Naive thymus-derived CD4-positive, alpha-beta T cell (primary cell): ENCODE data around the gene RNF26. TPM values are rescaled to one million over a fixed set of nuclear protein-coding genes. Genes with fewer than 3 reads are reported as not detected.
A peak's percentile ranks its signal among the peaks of the same experiment; 100 is the strongest.

Source experiments
- ATAC-seq: fragments of 150-1000 bp; cut with Tn5 transposase; 2 replicates; pipeline ENCODE4 v1.10.0; 2021; ENCODE audit warnings: mild to moderate bottlenecking, moderate library complexity
- CTCF ChIA-PET: fragments of 350-600 bp; sonication (Branson Sonifier 250); formaldehyde crosslinking; loops from one replicate; lab custom pipeline; 2021; ENCODE audit warnings: antibody characterized with exemption; lab: Charles Lee
- POLR2A ChIA-PET: fragments of 350-600 bp; sonication (Branson Sonifier 250); formaldehyde crosslinking; loops from one replicate; lab custom pipeline; 2021; ENCODE audit warnings: antibody characterized with exemption, inconsistent platforms; lab: Charles Lee
- DNase-seq, 9 donors: peaks; one replicate each; pipeline versions ENCODE4 v3.0.0 to v3.0.0-alpha.2; 2020 to 2022; ENCODE audit warnings: mixed read lengths in 1 of 9
- H3K27ac ChIP-seq: one replicate; pipeline ENCODE4 v1.7.0; 2013; ENCODE audit warnings: mild to moderate bottlenecking, low read depth, low read length, moderate library complexity
- H3K27me3 ChIP-seq, 2 donors: one replicate each; pipeline ENCODE4 v1.7.0; 2013; ENCODE audit warnings: low read length in 2 of 2, mild to moderate bottlenecking in 2 of 2, moderate library complexity in 2 of 2; ENCODE audit not compliant: control insufficient read depth in 2 of 2, insufficient read depth in 2 of 2
- H3K36me3 ChIP-seq, 3 experiments: 1 replicate in 2 of 3; 2 replicates in 1 of 3; pipeline ENCODE4 v1.7.0; 2013; ENCODE audit warnings: low read length in 3 of 3, mild to moderate bottlenecking in 3 of 3, moderate library complexity in 1 of 3; ENCODE audit not compliant: insufficient read depth in 3 of 3, control insufficient read depth in 2 of 3
- H3K4me1 ChIP-seq, 2 donors: one replicate each; pipeline ENCODE4 v1.7.0; 2013; ENCODE audit warnings: low read length in 2 of 2, mild to moderate bottlenecking in 2 of 2, moderate library complexity in 1 of 2; ENCODE audit not compliant: control insufficient read depth in 2 of 2, insufficient read depth in 2 of 2
- H3K4me3 ChIP-seq: 2 replicates; pipeline ENCODE4 v1.7.0; 2013; ENCODE audit warnings: mild to moderate bottlenecking, low read length
- H3K9me3 ChIP-seq, 3 experiments: 1 replicate in 2 of 3; 2 replicates in 1 of 3; pipeline ENCODE4 v1.7.0; 2013; ENCODE audit warnings: low read length in 3 of 3; ENCODE audit not compliant: control insufficient read depth in 2 of 3
- H3K27ac Mint-ChIP-seq, 9 donors: one replicate each; pipeline ENCODE4 v1.8.0; 2020 to 2022; ENCODE audit warnings: mixed read lengths in 9 of 9, mild to moderate bottlenecking in 8 of 9, moderate library complexity in 5 of 9, inconsistent platforms in 2 of 9
- H3K27me3 Mint-ChIP-seq, 5 donors: one replicate each; pipeline ENCODE4 v1.8.0; 2021 to 2022; ENCODE audit warnings: mixed read lengths in 5 of 5, mild to moderate bottlenecking in 1 of 5
- H3K36me3 Mint-ChIP-seq, 5 donors: one replicate each; pipeline ENCODE4 v1.8.0; 2020 to 2022; ENCODE audit warnings: mixed read lengths in 5 of 5, mild to moderate bottlenecking in 3 of 5, inconsistent platforms in 1 of 5
- H3K4me1 Mint-ChIP-seq, 7 donors: one replicate each; pipeline ENCODE4 v1.8.0; 2020 to 2022; ENCODE audit warnings: mixed read lengths in 7 of 7, mild to moderate bottlenecking in 3 of 7, inconsistent platforms in 1 of 7
- H3K4me3 Mint-ChIP-seq, 10 donors: one replicate each; pipeline ENCODE4 v1.8.0; 2020 to 2022; ENCODE audit warnings: mild to moderate bottlenecking in 10 of 10, mixed read lengths in 10 of 10, moderate library complexity in 6 of 10, inconsistent platforms in 2 of 10
- H3K9me3 Mint-ChIP-seq, 11 donors: one replicate each; pipeline ENCODE4 v1.8.0; 2020 to 2022; ENCODE audit warnings: mixed read lengths in 11 of 11, mild to moderate bottlenecking in 4 of 11, inconsistent platforms in 1 of 11, moderate library complexity in 1 of 11
- intact Hi-C, 2 donors: fragments of 100-400 bp; cut with micrococcal nuclease; formaldehyde crosslinking; loops; one replicate each; pipeline ENCODE4 v1.15.1; 2023
- polyA plus RNA-seq, 2 donors: library from polyadenylated mRNA; unstranded; fragments of 300-500 nt; fragmentation: Illumina TruSeq; gene quantifications; one replicate each; pipeline ENCODE4 v1.2.3, GENCODE V29; 2021
- total RNA-seq, 6 experiments: library from RNA in 5 of 6; stranded (reverse) in 5 of 6; gene quantifications; 1 replicate in 5 of 6; 2 replicates in 1 of 6; pipeline ENCODE4 v1.2.3 and lab custom pipeline; 2021 to 2026

Gene RNF26
- total and polyA plus RNA-seq, 7 experiments from 2014 or later = 16.9 to 59.1 (median 24.4) TPM

DNA sequence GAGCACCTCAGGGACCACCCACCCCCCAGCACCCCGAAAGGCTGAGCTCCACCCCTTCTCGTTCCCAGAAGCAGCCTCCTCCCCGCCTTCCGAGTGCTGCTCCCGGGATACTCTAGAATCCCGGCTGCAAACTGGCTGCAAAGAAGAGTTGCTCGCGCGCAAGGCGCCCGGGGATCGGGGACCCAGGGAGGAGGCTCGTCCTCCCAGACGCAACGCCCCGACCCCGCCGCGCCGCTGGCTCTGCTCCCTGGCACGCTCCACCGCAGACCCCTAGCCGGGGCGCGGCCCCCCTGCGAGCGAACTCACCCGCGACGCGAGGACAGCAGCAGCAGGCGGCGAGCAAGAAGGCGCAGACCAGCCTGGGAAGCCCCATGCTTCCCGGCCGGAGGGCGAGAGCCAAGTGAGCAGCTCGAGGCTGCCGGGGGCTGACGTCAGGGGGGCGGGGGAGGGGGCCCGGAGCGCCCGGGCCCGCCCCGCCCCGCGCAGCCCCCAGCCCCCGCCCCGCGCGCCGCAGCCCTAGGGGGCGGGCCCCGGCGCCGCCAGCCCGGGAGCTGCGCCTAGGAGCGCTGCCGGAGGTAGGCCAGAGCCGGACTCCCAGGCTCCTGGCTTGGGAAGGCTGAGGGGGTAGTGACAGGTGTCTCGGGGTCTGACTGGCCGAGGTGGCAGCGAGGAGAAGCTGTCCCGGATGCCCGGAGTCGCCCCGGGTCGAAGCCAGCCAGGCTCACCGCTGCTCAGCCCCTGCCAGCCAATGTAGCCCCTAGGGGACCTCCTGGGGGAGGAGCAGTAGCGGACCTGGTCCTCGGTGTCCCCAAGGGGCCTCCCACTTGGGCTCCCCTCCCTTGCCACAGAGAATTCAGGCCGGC lies 17.4 kb upstream of the RNF26 start, which contains the start of gene MCAM:
MCAM (minus strand) TSS at position 402 of the 863 bp plus-strand sequence; CDS start at position 373, 29 bp downstream.
- intact Hi-C loops = no loop called here
- CTCF ChIA-PET = interaction anchor here (1.3 to 1.4 kb wide), 2 partner anchors 10 to 121 kb away, joined by 4 read pairs; no protein-coding TSS in a partner anchor
- H3K27ac ChIP-seq = no peak within 1 kb of the TSS
- POLR2A ChIA-PET = interaction anchor here (0.6 to 2.1 kb wide), 3 partner anchors 9 to 31 kb away, joined by 3 to 6 read pairs (median 3); no protein-coding TSS in a partner anchor
- ATAC-seq = no peak
- H3K4me1 ChIP-seq = peaks cover 10 to 21% of the 10 kb centered on the region in 2 donors
- no peaks in the 10 kb centered on the region for H3K9me3 Mint-ChIP-seq
- peak within 1 kb of the TSS; percentile 69 for H3K4me3 ChIP-seq
- H3K4me3 Mint-ChIP-seq = peak within 1 kb of the TSS; percentile 56 to 83 (median 78)
- peaks cover 6 to 35% (median 26%) of the 10 kb centered on the region in 7 donors for H3K4me1 Mint-ChIP-seq
- no peaks in the 10 kb centered on the region for H3K36me3 ChIP-seq
- H3K27me3 Mint-ChIP-seq = peaks cover 5 to 45% (median 18%) of the 10 kb centered on the region in 5 donors
- H3K9me3 ChIP-seq = no peaks in the 10 kb centered on the region
- H3K36me3 Mint-ChIP-seq = no peaks in the 10 kb centered on the region
- peaks cover 0 to 6% of the 10 kb centered on the region in 2 donors for H3K27me3 ChIP-seq
- H3K27ac Mint-ChIP-seq = peak within 1 kb of the TSS in 1 of 9 donors; percentile 36
- no peak for DNase-seq

DNA sequence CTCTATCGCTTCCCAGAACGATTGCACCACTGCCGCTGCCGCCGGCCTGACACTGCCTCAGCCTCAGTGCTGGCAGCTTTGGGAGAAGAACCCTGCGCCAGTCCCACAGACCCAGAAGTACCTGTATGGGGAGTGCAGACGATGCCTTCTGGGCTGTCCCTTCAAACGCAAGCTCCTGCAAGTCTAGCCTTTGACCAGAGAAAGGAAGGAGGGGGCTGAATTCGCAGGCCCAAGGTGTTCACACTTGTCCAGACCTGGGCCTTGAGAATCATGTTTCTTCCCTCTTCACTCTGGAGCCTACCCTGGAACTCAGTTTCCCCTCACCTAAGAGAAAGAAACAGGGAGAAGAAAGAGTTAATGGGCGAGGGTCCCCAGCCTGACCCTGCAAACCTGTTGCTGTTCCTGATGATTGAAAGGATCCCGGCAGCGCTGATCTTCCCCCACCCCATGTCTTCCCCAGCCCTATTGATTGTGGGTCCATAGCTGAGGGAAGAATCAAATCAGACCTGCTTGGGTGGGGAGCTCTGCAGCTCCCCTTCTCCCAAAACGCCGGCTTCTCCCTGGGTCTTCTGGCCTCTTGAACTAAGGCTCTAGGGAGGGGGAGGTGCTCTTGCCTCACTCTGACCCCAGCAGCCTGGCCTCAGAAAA lies 16.6 kb upstream of the RNF26 start:
- H3K27me3 Mint-ChIP-seq = peaks cover 5 to 45% (median 18%) of the 10 kb centered on the region in 5 donors
- H3K36me3 Mint-ChIP-seq = no peaks in the 10 kb centered on the region
- no peak overlapping the region for H3K27ac ChIP-seq
- CTCF ChIA-PET = interaction anchor here (0.9 kb wide), 1 partner anchor 21 kb away, joined by 3 read pairs; no protein-coding TSS in a partner anchor
- H3K4me1 Mint-ChIP-seq = peaks cover 11 to 39% (median 30%) of the 10 kb centered on the region in 7 donors
- H3K27ac Mint-ChIP-seq = no peak overlapping the region
- H3K4me1 ChIP-seq = peaks cover 10 to 21% of the 10 kb centered on the region in 2 donors
- POLR2A ChIA-PET = interaction anchor here (0.6 to 2.1 kb wide), 2 partner anchors 10 to 32 kb away, joined by 3 to 6 read pairs; no protein-coding TSS in a partner anchor
- no peaks in the 10 kb centered on the region for H3K9me3 Mint-ChIP-seq
- no peaks in the 10 kb centered on the region for H3K36me3 ChIP-seq
- peak overlapping the region in 5 of 10 donors; percentile 6 to 34 (median 23) for H3K4me3 Mint-ChIP-seq
- H3K4me3 ChIP-seq = no peak overlapping the region
- H3K27me3 ChIP-seq = peaks cover 0 to 6% of the 10 kb centered on the region in 2 donors
- intact Hi-C loops = no loop called here
- ATAC-seq (no peak), DNase-seq (no peak)
- H3K9me3 ChIP-seq = no peaks in the 10 kb centered on the region

DNA sequence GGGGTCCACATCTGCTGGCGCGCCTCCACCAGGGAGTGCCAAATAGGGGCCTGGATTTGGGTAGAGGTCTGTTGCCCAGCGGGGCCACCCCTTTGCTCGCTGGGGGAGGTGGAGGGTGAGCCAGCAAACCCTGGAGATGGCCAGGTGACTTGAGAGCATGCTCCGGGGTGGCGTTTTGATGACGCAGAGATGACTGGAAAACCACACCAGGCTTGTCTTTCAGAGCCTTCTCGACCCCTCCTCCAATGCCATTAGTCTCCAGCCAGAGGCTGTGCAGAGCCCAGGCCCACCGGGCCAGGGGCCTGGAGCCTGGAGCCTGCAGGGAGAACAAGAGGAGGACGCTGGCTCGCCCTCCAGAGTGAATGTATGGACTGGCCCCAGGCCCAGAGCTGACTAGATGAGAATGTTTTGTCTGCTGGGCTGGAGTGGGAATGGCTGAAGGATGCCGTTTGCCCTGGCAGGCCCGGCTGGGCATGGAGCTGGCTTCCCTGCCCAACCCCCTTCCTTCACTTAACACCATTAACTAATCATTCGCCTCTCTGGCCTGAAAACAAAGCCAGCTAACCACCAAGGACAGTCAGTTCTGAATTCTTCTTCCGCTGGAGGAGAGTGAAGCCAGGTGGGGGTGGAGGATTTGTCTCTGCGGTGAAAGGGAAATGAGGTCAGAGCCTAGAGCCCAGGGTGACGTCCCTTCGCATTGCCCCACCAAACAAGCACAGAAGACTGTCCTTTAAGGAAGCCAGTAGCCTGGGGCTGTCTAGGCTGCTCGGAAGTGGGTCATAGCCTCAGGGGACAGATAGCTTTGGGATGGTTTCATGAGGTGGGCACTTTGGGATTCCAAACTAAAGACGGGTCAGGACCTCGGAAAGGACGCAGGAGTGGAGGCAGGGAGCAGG lies 15.8 kb upstream of the RNF26 start:
- Histone ChIP-seq H3K4me1 (peaks cover 10 to 21% of the 10 kb centered on the region in 2 donors), H3K27ac (no peak overlapping the region), H3K27me3 (peaks cover 0 to 6% of the 10 kb centered on the region in 2 donors), H3K36me3 (no peaks in the 10 kb centered on the region), H3K4me3 (no peak overlapping the region), H3K9me3 (no peaks in the 10 kb centered on the region)
- peak overlapping the region in 6 of 10 donors; percentile 51 to 79 (median 64) for H3K4me3 Mint-ChIP-seq
- no peaks in the 10 kb centered on the region for H3K36me3 Mint-ChIP-seq
- H3K27me3 Mint-ChIP-seq = peaks cover 5 to 45% (median 18%) of the 10 kb centered on the region in 5 donors
- intact Hi-C loops = no loop called here
- DNase-seq = no peak
- ATAC-seq = no peak
- CTCF ChIA-PET = interaction anchor here (0.9 kb wide), 1 partner anchor 20 kb away, joined by 3 read pairs; no protein-coding TSS in a partner anchor
- no peaks in the 10 kb centered on the region for H3K9me3 Mint-ChIP-seq
- H3K4me1 Mint-ChIP-seq = peaks cover 11 to 42% (median 35%) of the 10 kb centered on the region in 7 donors
- peak overlapping the region in 5 of 9 donors; percentile 9 to 67 (median 59) for H3K27ac Mint-ChIP-seq
- POLR2A ChIA-PET = interaction anchor here (0.9 to 2.1 kb wide), 2 partner anchors 10 to 15 kb away, joined by 3 to 6 read pairs; no protein-coding TSS in a partner anchor

DNA sequence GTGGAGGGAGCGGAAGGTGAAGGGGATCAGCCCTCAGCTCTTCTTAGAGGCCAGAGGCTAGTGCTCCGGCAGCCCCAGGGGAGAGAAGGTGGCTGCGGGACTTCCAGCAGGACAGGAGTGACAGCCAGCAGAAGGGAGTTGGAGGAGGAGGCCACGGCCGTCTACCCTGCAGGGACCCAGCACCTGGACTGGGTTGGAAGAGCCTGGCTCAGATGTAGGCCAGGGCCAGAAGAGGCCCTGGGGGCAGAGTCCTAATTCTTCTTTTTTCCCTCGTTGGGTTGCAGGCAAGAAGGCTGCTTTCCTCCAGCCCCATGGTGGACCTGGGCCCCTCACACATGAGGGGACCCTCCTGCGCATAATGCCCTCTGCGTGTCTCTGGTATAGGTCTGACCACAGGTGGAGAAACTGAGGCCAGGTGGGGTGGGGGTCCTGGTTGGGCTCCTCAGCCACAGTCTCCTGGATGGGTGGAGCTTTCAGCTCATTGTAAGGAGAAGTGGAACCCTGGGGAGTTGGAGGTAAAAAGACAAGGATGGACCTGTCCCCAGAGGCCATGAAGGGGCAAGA lies 15.1 kb upstream of the RNF26 start:
- Mint-ChIP-seq H3K4me1 (peaks cover 11 to 46% (median 37%) of the 10 kb centered on the region in 7 donors), H3K4me3 (peak overlapping the region in 9 of 10 donors; percentile 10 to 81 (median 67)), H3K27me3 (peaks cover 5 to 44% (median 18%) of the 10 kb centered on the region in 5 donors), H3K27ac (peak overlapping the region in 5 of 9 donors; percentile 9 to 89 (median 67)), H3K9me3 (no peaks in the 10 kb centered on the region), H3K36me3 (no peaks in the 10 kb centered on the region)
- DNase-seq = no peak
- Histone ChIP-seq H3K36me3 (no peaks in the 10 kb centered on the region), H3K27me3 (peaks cover 0 to 6% of the 10 kb centered on the region in 2 donors), H3K4me3 (no peak overlapping the region), H3K9me3 (no peaks in the 10 kb centered on the region), H3K27ac (no peak overlapping the region), H3K4me1 (peaks cover 10 to 21% of the 10 kb centered on the region in 2 donors)
- intact Hi-C loops = no loop called here
- ATAC-seq = no peak
- ChIA-PET POLR2A (interaction anchor here (0.9 to 1.1 kb wide), 2 partner anchors 13 to 16 kb away, joined by 3 read pairs; no protein-coding TSS in a partner anchor), CTCF (no interaction called here)

DNA sequence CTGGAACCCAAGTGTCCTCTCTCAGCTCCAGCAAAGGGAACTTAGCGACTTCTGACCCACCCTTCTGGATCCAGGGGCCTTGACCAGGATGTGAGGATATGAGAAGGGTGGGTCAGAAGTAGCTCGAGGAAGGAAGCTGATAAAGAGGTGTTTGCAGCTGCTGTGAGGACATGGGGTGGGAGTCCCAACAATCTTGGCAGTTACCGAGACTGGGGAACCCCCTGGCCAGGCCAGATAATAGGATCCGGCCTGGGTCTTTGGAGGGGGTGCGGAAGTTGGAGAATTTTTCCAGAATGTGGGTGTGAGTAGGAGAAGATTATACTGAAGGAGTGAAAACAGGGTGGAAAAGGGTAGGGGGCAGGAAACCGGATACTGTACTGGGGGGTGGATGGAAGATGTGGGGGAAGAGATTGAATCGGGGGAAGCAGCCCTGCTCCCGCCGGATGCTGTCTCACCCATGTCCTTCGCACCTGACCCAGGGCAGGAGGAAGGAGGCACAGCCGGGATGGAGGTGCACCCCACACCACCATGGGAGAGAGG lies 14.6 kb upstream of the RNF26 start:
- no peak for DNase-seq
- intact Hi-C loops = loop anchor here (2.0 to 5.0 kb wide), 4 partner anchors 35 to 302 kb away; partner anchors contain the start of genes HINFP (in 1 of the 2), NLRX1 (in 1 of the 2), RPS25 (in 1 of the 2) and TRAPPC4 (in 1 of the 2)
- peaks cover 0 to 6% of the 10 kb centered on the region in 2 donors for H3K27me3 ChIP-seq
- H3K27ac ChIP-seq = no peak overlapping the region
- no peak overlapping the region for H3K4me3 ChIP-seq
- peaks cover 10 to 19% of the 10 kb centered on the region in 2 donors for H3K4me1 ChIP-seq
- H3K36me3 ChIP-seq = no peaks in the 10 kb centered on the region
- Mint-ChIP-seq H3K4me1 (peaks cover 11 to 45% (median 35%) of the 10 kb centered on the region in 7 donors), H3K27ac (peak overlapping the region in 7 of 9 donors; percentile 60 to 90 (median 78)), H3K9me3 (no peaks in the 10 kb centered on the region), H3K4me3 (peak overlapping the region; percentile 31 to 81 (median 70)), H3K36me3 (no peaks in the 10 kb centered on the region), H3K27me3 (peaks cover 5 to 44% (median 18%) of the 10 kb centered on the region in 5 donors)
- no peak for ATAC-seq
- no peaks in the 10 kb centered on the region for H3K9me3 ChIP-seq
- POLR2A ChIA-PET = interaction anchor here (1.1 kb wide), 1 partner anchor 14 kb away, joined by 3 read pairs; no protein-coding TSS in a partner anchor
- CTCF ChIA-PET = no interaction called here
